DND-41 (cell line): Measurements from ENCODE around the gene TOX2.

Experiments
- ATAC-seq: fragments of 200-7000 bp; cut with Tn5 transposase; 3 replicates; pipeline ENCODE4 v1.9.1; 2021; ENCODE audit warnings: low read depth; ENCODE audit not compliant: insufficient read depth
- DNase-seq: peaks from one replicate; pipeline ENCODE4 v3.0.0-alpha.2; 2020
- H2AFZ ChIP-seq: 2 replicates; pipeline ENCODE4 v1.6.0; 2012; ENCODE audit warnings: low read depth, low read length
- H3K27ac ChIP-seq: 2 replicates; pipeline ENCODE4 v1.5.1; 2012; ENCODE audit warnings: low read length, inconsistent platforms
- H3K27me3 ChIP-seq: fragments of 200-600 bp; sonication (generic); 2 replicates; pipeline ENCODE4 v1.6.0; 2012; ENCODE audit warnings: low read length, mild to moderate bottlenecking, inconsistent platforms; ENCODE audit not compliant: insufficient read depth, poor library complexity
- H3K36me3 ChIP-seq: 2 replicates; pipeline ENCODE4 v1.5.1; 2012; ENCODE audit warnings: low read length, inconsistent platforms; ENCODE audit not compliant: insufficient read depth
- H3K4me1 ChIP-seq: 2 replicates; pipeline ENCODE4 v1.5.1; 2012; ENCODE audit warnings: mild to moderate bottlenecking, low read length; ENCODE audit not compliant: insufficient read depth
- H3K4me2 ChIP-seq: 2 replicates; pipeline ENCODE4 v1.6.0; 2012; ENCODE audit warnings: mild to moderate bottlenecking, moderate library complexity, low read length, inconsistent platforms; ENCODE audit not compliant: insufficient read depth
- H3K4me3 ChIP-seq, 2 experiments: fragments of 200-600 bp in 1 of 2; shearing (Covaris generic) in 1 of 2; 2 replicates each; pipeline ENCODE4 v1.5.1; 2012 to 2016; ENCODE audit warnings: inconsistent platforms in 2 of 2, low read length in 2 of 2, mild to moderate bottlenecking in 2 of 2, low read depth in 1 of 2, moderate library complexity in 1 of 2
- H3K79me2 ChIP-seq: 2 replicates; pipeline ENCODE4 v1.6.0; 2012; ENCODE audit warnings: low read length, inconsistent platforms; ENCODE audit not compliant: insufficient read depth
- H3K9ac ChIP-seq: 2 replicates; pipeline ENCODE4 v1.6.0; 2012; ENCODE audit warnings: low read depth, mild to moderate bottlenecking, inconsistent platforms, low read length, moderate library complexity
- H3K9me3 ChIP-seq: 2 replicates; pipeline ENCODE4 v1.5.1; 2012; ENCODE audit warnings: low read length, moderate library complexity, mild to moderate bottlenecking, inconsistent platforms; ENCODE audit not compliant: insufficient read depth, severe bottlenecking
- H4K20me1 ChIP-seq: 2 replicates; pipeline ENCODE4 v1.6.0; 2012; ENCODE audit warnings: low read length; ENCODE audit not compliant: insufficient read depth
- CTCF ChIP-seq: IDR thresholded peaks from 2 replicates; pipeline ENCODE4 v1.5.1; 2012; ENCODE audit warnings: borderline replicate concordance, low read length, moderate library complexity, mild to moderate bottlenecking; ENCODE audit not compliant: poor library complexity, severe bottlenecking; ENCODE audit errors: extremely low read depth
- EZH2 ChIP-seq: IDR thresholded peaks from 3 replicates; pipeline ENCODE4 v1.6.1; 2012; ENCODE audit warnings: borderline replicate concordance, low read depth, mild to moderate bottlenecking, moderate library complexity, low read length, inconsistent platforms; ENCODE audit not compliant: severe bottlenecking

TOX2 gene

GRCh38 chr20:43936805-43937204 lies 22.2 kb downstream of the TOX2 start:
- Histone ChIP-seq H4K20me1 (peaks cover 13% of the 10 kb centered on the region; the same call in 1 of the 2 replicates), H3K27me3 (no peaks in the 10 kb centered on the region), H3K4me3 (no peak overlapping the region), H2AFZ (no peak overlapping the region), H3K27ac (no peak overlapping the region), H3K4me2 (no peak overlapping the region), H3K9ac (no peak overlapping the region), H3K9me3 (no peaks in the 10 kb centered on the region), H3K79me2 (no peaks in the 10 kb centered on the region), H3K4me1 (peaks cover 9% of the 10 kb centered on the region), H3K36me3 (no peaks in the 10 kb centered on the region)
- DNase-seq (no peak), ATAC-seq (no peak)
- TF ChIP-seq CTCF (no peak), EZH2 (no peak)

GRCh38 chr20:43937591-43937990 lies 22.9 kb downstream of the TOX2 start:
- Histone ChIP-seq H3K9ac (no peak overlapping the region), H3K36me3 (no peaks in the 10 kb centered on the region), H3K9me3 (no peaks in the 10 kb centered on the region), H4K20me1 (peaks cover 13% of the 10 kb centered on the region; the same call in 1 of the 2 replicates), H3K27me3 (no peaks in the 10 kb centered on the region), H3K4me3 (no peak overlapping the region), H3K79me2 (no peaks in the 10 kb centered on the region), H3K4me2 (no peak overlapping the region), H3K4me1 (peaks cover 17% of the 10 kb centered on the region), H2AFZ (no peak overlapping the region), H3K27ac (no peak overlapping the region)
- DNase-seq (no peak), ATAC-seq (no peak)
- no peak for TF ChIP-seq EZH2
- TF ChIP-seq CTCF: no peak

GRCh38 chr20:43938017-43938655 lies 23.5 kb downstream of the TOX2 start:
- Histone ChIP-seq H3K79me2 (no peaks in the 10 kb centered on the region), H3K36me3 (no peaks in the 10 kb centered on the region), H3K4me2 (no peak overlapping the region), H3K9ac (no peak overlapping the region), H2AFZ (no peak overlapping the region), H3K9me3 (no peaks in the 10 kb centered on the region), H3K4me3 (no peak overlapping the region), H3K27ac (no peak overlapping the region), H4K20me1 (peaks cover 16% of the 10 kb centered on the region), H3K27me3 (no peaks in the 10 kb centered on the region), H3K4me1 (peaks cover 22% of the 10 kb centered on the region)
- DNase-seq: no peak
- no peak for ATAC-seq
- TF ChIP-seq CTCF (no peak), EZH2 (no peak)
